ENCODE results near the gene TAS2R60. TPM values are rescaled to one million over a fixed set of nuclear protein-coding genes. Genes with fewer than 3 reads are reported as not detected.
"Not testable (repeated sequence)": the region's sequence is repeated elsewhere in the genome, so short reads cannot be mapped to it uniquely, and the experiment has no call there.

Gene TAS2R60
- polyA plus RNA-seq, 1 donor (not counting 4 experiments of a cell fraction or from before 2014, with no cell fraction given), result 0.17 TPM

DNA sequence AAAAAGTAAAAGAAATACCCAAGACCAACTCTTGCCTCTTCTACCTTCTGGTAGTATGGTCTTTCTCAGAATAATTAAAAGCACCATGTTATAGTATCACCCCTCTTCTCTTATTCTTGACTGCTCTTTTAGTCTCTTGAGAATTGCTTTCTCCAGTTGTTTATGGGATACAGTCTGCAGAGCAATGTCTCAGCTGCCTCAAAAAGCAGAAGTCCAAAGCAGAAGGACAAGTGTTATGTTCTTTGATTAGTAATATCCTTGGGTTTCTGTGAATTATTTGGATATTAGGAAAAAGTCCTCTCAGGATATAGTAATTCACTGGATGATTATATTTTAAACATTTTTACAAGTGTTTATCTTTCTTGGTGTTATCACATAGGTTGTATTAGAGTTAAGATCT lies 41.8 kb downstream of the TAS2R60 start:
- no peak overlapping the region for H3K4me2 ChIP-seq (ENCODE audit: control insufficient read depth, extremely low read depth, insufficient read depth, low read depth, low read length)
- TF ChIP-seq CTCF (optimal IDR thresholded peaks at IDR 0.05 in 1 of 3, IDR thresholded peaks at IDR 0.05 in 1 of 3, conservative IDR thresholded peaks at IDR 0.05 in 1 of 3; ENCODE audit: extremely low read depth in 1 of 3, insufficient read depth in 2 of 3, low read length in 3 of 3) (no peak), EZH2 (IDR thresholded peaks at IDR 0.05; ENCODE audit: low read length) (no peak)
- FAIRE-seq (no peak), DNase-seq (ENCODE audit: low read depth, low spot score) (no peak)
- H3K27me3 ChIP-seq (ENCODE audit: control insufficient read depth, extremely low read depth, insufficient read depth, low read length), result no peaks in the 10 kb centered on the region
- dilution Hi-C loops (cut with MboI; ENCODE audit: extremely low pct_ligation_motif_present, low sequenced_read_pairs), result no loop called here
- no peaks in the 10 kb centered on the region for H3K36me3 ChIP-seq (ENCODE audit: control insufficient read depth in 2 of 2, extremely low read depth in 1 of 2, insufficient read depth in 2 of 2, low read length in 2 of 2)
- H3K9ac ChIP-seq (ENCODE audit: control insufficient read depth, extremely low read depth, insufficient read depth, low read length), result no peak overlapping the region
- no peak overlapping the region for H3K4me3 ChIP-seq (ENCODE audit: control insufficient read depth in 2 of 3, extremely low read depth in 1 of 3, insufficient read depth in 2 of 3, low read depth in 1 of 3, low read length in 3 of 3)
- no peaks in the 10 kb centered on the region for H3K9me3 ChIP-seq (ENCODE audit: control insufficient read depth, low read depth, low read length)
- H3K79me2 ChIP-seq (ENCODE audit: control insufficient read depth, insufficient read depth, low read length), result no peaks in the 10 kb centered on the region
- H2AFZ ChIP-seq (ENCODE audit: control insufficient read depth, low read length), result no peak overlapping the region
- no peaks in the 10 kb centered on the region for H4K20me1 ChIP-seq (ENCODE audit: control insufficient read depth, extremely low read depth, insufficient read depth, low read length)
- H3K4me1 ChIP-seq (ENCODE audit: control insufficient read depth, extremely low read depth, insufficient read depth, low read length), result no peaks in the 10 kb centered on the region
- H3K9me1 ChIP-seq (ENCODE audit: control insufficient read depth, extremely low read depth, insufficient read depth, low read length), result no peaks in the 10 kb centered on the region
- no peak overlapping the region for H3K27ac ChIP-seq (ENCODE audit: control insufficient read depth, insufficient read depth, low read length)

DNA sequence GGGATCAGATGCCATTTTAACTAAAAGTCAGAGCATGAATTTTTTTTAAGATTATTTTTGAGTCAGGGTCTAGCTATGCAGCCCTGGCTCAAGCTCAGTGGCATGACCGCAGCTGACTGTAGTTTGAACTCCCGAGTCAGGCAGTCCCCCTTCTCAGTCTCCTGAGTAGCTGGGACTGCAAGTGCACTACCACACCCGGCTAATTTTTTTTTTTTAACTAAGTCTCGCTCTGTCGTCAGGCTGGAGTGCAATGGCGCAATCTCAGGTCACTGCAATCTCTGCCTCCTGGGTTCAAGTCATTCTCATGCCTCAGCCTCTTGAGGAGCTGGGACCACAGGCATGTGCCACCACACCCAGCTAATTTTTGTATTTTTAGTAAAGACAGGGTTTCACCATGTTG lies 42.2 kb downstream of the TAS2R60 start:
- H4K20me1 ChIP-seq (ENCODE audit: control insufficient read depth, extremely low read depth, insufficient read depth, low read length), result no peaks in the 10 kb centered on the region
- TF ChIP-seq EZH2 (IDR thresholded peaks at IDR 0.05; ENCODE audit: low read length), result no peak
- TF ChIP-seq CTCF (optimal IDR thresholded peaks at IDR 0.05 in 1 of 3, IDR thresholded peaks at IDR 0.05 in 1 of 3, conservative IDR thresholded peaks at IDR 0.05 in 1 of 3; ENCODE audit: extremely low read depth in 1 of 3, insufficient read depth in 2 of 3, low read length in 3 of 3), result no peak
- H3K4me3 ChIP-seq (ENCODE audit: control insufficient read depth in 2 of 3, extremely low read depth in 1 of 3, insufficient read depth in 2 of 3, low read depth in 1 of 3, low read length in 3 of 3), result no peak overlapping the region
- DNase-seq (ENCODE audit: low read depth, low spot score), result no peak
- no peaks in the 10 kb centered on the region for H3K79me2 ChIP-seq (ENCODE audit: control insufficient read depth, insufficient read depth, low read length)
- H3K27me3 ChIP-seq (ENCODE audit: control insufficient read depth, extremely low read depth, insufficient read depth, low read length), result no peaks in the 10 kb centered on the region
- no peak for FAIRE-seq
- H3K9me3 ChIP-seq (ENCODE audit: control insufficient read depth, low read depth, low read length), result no peaks in the 10 kb centered on the region
- H2AFZ ChIP-seq (ENCODE audit: control insufficient read depth, low read length), result no peak overlapping the region
- no peak overlapping the region for H3K9ac ChIP-seq (ENCODE audit: control insufficient read depth, extremely low read depth, insufficient read depth, low read length)
- H3K36me3 ChIP-seq (ENCODE audit: control insufficient read depth in 2 of 2, extremely low read depth in 1 of 2, insufficient read depth in 2 of 2, low read length in 2 of 2), result no peaks in the 10 kb centered on the region
- dilution Hi-C loops (cut with MboI; ENCODE audit: extremely low pct_ligation_motif_present, low sequenced_read_pairs), result no loop called here
- no peaks in the 10 kb centered on the region for H3K9me1 ChIP-seq (ENCODE audit: control insufficient read depth, extremely low read depth, insufficient read depth, low read length)
- no peak overlapping the region for H3K4me2 ChIP-seq (ENCODE audit: control insufficient read depth, extremely low read depth, insufficient read depth, low read depth, low read length)
- H3K4me1 ChIP-seq (ENCODE audit: control insufficient read depth, extremely low read depth, insufficient read depth, low read length), result no peaks in the 10 kb centered on the region
- no peak overlapping the region for H3K27ac ChIP-seq (ENCODE audit: control insufficient read depth, insufficient read depth, low read length)

DNA sequence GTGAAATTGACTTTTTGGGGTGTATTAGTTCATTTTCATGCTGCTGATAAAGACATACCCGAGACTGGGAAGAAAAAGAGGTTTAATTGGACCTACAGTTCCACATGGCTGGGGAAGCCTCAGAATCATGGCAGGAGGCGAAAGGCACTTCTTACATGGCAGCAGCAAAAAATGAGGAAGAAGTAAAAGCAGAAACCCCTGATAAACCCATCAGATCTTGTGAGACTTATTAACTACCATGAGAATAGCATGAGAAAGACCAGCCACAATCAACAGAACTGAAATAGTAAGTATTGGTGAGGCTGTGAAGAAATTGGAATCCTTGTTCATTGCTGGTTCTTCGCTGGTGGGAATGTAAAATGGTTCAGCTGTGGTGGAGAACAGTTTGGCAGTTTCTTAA lies 43.0 kb downstream of the TAS2R60 start:
- H4K20me1 ChIP-seq (ENCODE audit: control insufficient read depth, extremely low read depth, insufficient read depth, low read length); H3K27me3 ChIP-seq (ENCODE audit: control insufficient read depth, extremely low read depth, insufficient read depth, low read length); H3K9me1 ChIP-seq (ENCODE audit: control insufficient read depth, extremely low read depth, insufficient read depth, low read length); H3K4me1 ChIP-seq (ENCODE audit: control insufficient read depth, extremely low read depth, insufficient read depth, low read length); H3K4me3 ChIP-seq (ENCODE audit: control insufficient read depth in 2 of 3, extremely low read depth in 1 of 3, insufficient read depth in 2 of 3, low read depth in 1 of 3, low read length in 3 of 3); DNase-seq (ENCODE audit: low read depth, low spot score); H2AFZ ChIP-seq (ENCODE audit: control insufficient read depth, low read length); H3K9ac ChIP-seq (ENCODE audit: control insufficient read depth, extremely low read depth, insufficient read depth, low read length); H3K9me3 ChIP-seq (ENCODE audit: control insufficient read depth, low read depth, low read length); dilution Hi-C loops (cut with MboI; ENCODE audit: extremely low pct_ligation_motif_present, low sequenced_read_pairs); H3K27ac ChIP-seq (ENCODE audit: control insufficient read depth, insufficient read depth, low read length); FAIRE-seq; H3K4me2 ChIP-seq (ENCODE audit: control insufficient read depth, extremely low read depth, insufficient read depth, low read depth, low read length); H3K36me3 ChIP-seq (ENCODE audit: control insufficient read depth in 2 of 2, extremely low read depth in 1 of 2, insufficient read depth in 2 of 2, low read length in 2 of 2); H3K79me2 ChIP-seq (ENCODE audit: control insufficient read depth, insufficient read depth, low read length): not testable (repeated sequence)

Measured in keratinocyte (primary cell).